ENCODE results near the gene LRRC75A.

The LRRC75A gene

DNA sequence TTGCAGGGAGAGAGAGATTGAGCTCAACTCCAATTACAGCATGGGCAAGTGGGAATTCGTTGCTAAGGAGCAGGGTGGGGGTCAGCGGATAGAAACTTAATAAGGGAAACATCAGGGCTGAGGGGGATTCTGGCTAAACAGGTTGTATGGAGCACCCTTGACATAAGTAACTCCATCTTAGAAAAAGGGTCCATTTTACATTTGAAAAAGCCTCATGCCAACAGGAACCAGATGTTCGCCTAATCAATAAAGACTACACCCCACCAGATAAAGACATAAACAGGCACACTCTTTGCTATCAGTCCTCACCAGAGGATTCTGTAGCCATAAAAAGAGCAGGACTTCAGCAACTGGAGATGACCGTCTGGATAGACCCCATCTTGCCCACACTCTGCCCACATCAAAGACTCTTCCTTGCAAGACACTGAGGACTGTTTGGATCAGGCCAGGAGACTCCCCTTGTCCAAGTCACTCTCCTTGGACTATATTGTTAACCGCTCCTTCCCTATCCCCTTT, 1.6 kb upstream of the LRRC75A start:
- DNase-seq = no peak

GRCh38 chr17:16492613-16493530, 879 bp upstream of the LRRC75A start:
- DNase-seq = no peak

- DNase-seq = no peak
These were observed 776 bp downstream of the LRRC75A start for GRCh38 chr17:16491131-16491702.

DNA sequence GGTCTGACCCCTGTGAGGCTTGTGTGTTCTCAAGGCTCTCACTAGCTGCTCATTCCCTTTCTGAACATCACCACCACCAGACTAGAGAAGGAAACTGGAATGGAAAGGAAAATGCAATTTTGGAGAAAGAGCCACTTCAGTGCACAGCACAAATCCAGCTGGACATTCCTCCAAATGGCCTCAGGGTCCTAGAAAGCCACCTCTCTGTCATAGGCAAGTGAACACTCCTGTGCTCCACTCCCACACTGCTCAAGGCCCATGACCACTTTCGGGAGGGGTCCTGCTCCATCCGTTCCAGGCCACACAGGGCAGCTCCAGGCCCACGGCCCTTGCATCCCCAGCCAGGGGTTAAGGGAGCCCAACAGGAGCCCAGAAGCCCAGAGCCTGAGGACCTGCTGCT, 2.6 kb downstream of the LRRC75A start:
- DNase-seq = no peak

DNA sequence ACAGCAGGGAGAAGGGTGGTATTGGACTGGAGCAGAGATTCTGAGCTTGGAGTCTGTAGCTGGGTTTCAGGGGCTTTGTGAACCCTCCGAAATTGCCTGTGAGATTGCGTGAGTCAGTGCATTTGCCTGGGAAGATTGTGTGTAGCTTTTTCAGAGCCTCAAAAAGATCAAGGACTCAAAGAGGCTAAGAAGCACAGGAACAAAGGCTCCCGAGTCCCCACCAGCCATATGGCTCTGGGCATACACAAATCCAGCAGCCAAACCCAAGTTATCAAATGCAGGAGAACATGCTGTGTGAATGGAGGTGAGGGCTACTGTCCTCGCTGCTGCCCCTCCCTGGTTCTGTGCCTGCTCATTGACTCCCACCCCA, 3.0 kb downstream of the LRRC75A start:
- DNase-seq = no peak

GRCh38 chr17:16488186-16488967, 3.6 kb downstream of the LRRC75A start:
- DNase-seq = no peak

DNA sequence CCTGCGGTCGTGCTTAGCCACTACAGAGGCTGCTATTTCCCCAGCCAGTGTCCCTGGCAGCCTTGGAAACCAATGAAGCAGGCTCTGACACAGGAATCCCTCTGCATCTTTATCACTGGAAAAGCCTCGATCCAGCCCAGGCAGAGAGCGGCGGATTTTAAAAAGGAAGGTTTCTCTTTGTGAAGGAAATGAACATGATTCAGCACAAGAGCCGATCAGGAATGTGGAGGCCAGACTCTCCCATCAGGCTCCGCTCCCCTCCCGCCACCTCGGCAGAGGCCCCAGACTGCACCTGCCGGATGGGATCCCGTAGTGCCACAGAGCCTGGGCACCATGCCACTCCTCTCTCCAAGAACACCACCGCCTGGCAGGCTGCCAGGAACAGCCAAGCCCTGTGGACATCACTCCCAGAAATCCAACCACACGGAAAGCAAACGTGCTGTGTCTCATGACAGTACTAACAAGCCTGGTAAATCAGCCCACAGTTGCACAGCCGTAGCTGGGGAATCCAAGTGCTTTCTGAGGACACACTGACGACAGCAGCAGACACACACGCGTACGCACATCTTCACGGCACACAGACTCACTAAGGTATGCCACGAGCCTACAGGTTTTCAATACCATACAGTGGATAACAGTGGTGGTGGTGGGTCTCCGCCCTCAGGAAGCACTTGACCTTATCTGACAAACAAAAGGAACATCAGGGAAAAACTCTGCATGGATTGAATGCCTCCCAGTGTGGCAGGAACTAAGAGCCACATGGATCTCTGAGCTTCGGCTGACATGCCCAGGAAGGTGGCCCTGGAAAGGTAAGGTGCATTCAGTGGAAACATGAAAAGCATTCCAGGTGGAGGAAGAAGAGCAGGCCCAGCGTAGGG, 5.4 kb downstream of the LRRC75A start:
- peak; percentile 48 to 91 for DNase-seq

- peak in 1 of 2 experiments; percentile 10 for DNase-seq
These were observed 7.4 kb downstream of the LRRC75A start for GRCh38 chr17:16484445-16485175.

DNA sequence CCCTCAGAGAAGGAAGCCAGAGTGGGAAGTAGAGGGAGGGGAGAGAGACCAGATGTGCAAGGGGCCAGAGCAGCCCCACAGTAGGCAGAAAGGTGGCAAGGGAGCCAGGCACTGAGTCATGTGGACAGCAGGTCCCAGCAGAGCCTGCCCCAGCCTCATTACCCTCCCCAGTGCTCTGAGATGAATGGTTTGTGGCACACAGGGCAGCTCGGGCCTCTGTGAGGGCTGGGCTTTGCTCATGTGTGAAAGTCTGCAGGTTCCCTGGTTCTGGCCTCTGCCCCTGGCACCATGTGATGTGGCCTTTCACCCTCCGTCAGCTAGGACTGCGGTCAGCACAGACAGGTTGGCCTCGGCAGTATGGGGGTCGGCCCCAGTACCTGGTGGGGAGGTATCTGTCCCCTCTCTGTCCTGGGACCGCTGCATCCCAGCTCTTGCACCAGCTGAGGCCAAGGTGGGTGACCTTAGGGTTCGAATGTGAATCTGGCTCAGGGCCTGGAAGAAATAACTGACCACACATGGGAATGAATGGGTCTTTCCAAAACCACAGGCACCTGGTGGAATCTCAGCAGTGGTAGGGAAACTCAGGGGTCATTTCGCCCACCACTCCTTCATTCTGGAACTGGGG, 8.9 kb downstream of the LRRC75A start:
- no peak for DNase-seq

DNA sequence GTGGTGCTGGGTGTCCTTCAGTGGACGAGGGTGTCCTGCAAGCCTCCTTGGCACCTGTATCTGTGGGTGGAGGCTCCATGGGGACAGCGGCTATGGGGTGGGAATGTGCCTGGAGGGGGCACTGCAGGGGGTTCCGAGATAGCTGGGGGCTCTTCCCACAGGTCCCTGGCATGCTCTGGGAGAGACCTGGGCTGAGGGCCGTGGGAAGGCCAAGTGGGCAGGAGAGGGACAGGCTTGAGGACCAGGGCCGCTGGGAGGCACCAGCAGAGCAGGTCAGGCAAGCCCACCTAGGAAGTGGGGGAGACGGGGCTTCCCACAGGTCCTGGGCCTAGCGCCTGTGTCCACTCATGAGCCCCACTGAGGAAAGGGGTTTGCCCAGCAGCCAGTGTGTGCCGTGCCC, 9.7 kb downstream of the LRRC75A start:
- no peak for DNase-seq

DNA sequence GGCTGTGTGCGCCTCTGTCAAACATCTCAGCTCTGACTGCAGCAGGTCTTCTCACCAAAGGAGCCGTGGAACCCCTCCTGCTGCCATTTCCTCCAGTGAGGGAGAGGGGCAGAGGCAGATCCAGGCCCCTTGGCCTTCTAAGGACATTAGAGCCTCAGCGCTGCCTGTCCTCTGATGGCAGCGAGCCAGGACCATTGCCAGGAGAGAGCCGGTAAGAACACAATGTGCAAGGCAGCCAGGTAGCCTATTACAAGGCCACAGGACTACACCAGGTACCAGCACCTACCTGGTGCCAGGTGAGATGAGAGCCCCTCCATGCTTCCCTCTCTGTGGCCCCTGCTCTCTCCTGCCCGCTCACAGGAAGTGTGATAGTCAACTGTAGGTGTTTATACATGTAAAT, 11.0 kb downstream of the LRRC75A start:
- no peak for DNase-seq

DNA sequence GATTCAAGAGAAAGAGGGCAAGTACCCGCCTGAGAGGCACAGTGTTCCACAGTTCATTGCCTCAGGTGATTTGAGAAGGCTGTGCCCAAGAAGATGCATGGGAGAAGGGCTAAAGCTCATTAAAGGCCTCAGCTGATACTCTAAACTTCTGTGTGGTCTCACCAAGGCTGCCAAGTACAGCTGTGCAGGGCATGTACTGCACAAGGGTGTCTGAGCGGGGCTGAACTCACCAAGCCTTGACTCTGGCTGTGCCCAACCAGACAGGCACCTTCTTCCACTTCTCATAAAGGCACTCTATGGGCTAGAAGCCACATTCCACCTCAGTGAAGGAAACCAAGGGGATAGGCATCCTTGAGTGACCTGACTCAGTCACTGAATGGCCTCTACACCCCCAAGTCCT, 12.7 kb downstream of the LRRC75A start:
- no peak for DNase-seq

- no peak for DNase-seq
These were observed 13.3 kb downstream of the LRRC75A start for GRCh38 chr17:16478649-16479048.

- no peak for DNase-seq
These were observed 14.3 kb downstream of the LRRC75A start for GRCh38 chr17:16477666-16478065.

DNA sequence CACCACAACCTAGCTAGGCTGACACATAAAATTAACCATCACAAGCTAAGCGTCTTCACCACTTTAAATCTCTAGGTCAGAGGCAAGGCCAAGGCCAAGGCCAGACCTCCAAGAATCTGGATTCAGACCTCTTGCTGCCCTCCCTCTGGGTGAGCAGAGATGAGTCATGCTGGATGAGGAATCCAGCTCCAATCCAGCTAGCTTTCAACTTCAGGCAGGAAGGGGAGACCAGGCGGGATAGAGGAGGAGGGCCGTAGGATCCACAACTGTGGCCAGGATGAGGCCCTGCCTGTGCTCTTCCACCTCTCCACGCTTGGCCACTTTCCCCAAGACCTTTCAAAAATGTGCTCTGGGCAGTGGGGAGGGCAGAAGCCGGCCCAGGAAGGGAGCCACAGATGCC, 14.7 kb downstream of the LRRC75A start:
- peak in 1 of 2 experiments; percentile 5 for DNase-seq

GRCh38 chr17:16475179-16475704, 16.8 kb downstream of the LRRC75A start:
- DNase-seq = no peak

DNA sequence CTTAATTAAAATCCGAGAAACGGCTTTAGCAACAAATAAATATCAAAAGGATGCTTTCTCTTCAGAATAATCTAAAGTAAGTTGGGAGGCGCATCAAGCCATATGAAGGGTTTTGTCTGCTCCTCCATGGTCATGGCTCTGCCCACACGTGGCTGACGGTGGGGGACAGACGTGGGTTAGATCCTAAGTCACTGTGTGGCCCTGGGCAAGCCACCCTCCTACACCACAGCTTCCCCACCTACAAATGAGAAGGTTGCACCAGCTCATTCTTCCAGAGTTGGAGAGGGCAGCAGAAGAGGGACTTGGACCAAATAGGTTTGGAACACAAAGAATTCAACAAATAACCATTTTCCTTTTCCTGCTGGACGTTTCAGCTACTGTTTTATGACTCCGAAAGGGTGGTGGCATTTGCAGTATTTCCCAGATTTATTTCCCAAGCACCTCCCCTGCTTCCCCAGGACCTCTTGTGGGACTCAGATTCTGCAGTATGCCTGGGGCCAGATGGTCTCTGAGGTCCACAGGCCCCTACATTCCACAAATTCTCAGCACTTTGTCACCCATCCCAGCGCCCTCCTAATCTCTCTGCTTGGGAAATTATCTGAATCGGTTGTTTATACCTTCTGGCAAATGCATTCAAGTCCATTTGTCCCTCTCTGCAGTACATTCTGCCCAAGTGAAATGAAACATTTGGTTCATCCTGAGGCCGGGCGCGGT, 17.8 kb downstream of the LRRC75A start:
- DNase-seq = no peak

GRCh38 chr17:16473044-16474011, 18.7 kb downstream of the LRRC75A start:
- no peak for DNase-seq

- DNase-seq = no peak
These were observed 19.5 kb downstream of the LRRC75A start for GRCh38 chr17:16472539-16472938.
